HepG2 (cell line): ENCODE results near the gene ITPR1.

ENCODE experiments used
- ATF2 ChIP-seq: sonication (generic); formaldehyde crosslinking; IDR thresholded peaks from 2 replicates; pipeline ENCODE4 v1.4.0; 2020; ENCODE audit warnings: missing genetic modification reagents
- BHLHE40 ChIP-seq: IDR thresholded peaks from 2 replicates; pipeline ENCODE4 v1.6.1; 2011; ENCODE audit warnings: low read length, improper control_type of control experiment
- CTCF ChIP-seq: sonication (generic); formaldehyde crosslinking; IDR thresholded peaks from 2 replicates; pipeline ENCODE4 v1.5.0; 2020; ENCODE audit warnings: mild to moderate bottlenecking, missing genetic modification reagents, moderate library complexity
- DNMT3B ChIP-seq: conservative IDR thresholded peaks from 2 replicates; pipeline ENCODE4 v1.6.1; 2016; ENCODE audit warnings: missing biosample characterization, control low read depth
- FOXA1 ChIP-seq, 2 experiments: fragments of 450-650 bp in 1 of 2; sonication (generic) in 1 of 2; formaldehyde crosslinking in 1 of 2; IDR thresholded peaks; 2 replicates each; pipeline versions ENCODE4 v1.4.0 to v1.6.1; 2016 to 2020; ENCODE audit warnings: missing genetic modification reagents in 1 of 2
- KDM5A ChIP-seq: fragments of 200-600 bp; sonication (generic); IDR thresholded peaks from 2 replicates; pipeline ENCODE4 v1.7.0; 2018; ENCODE audit warnings: antibody characterized with exemption, mild to moderate bottlenecking, low read length, borderline replicate concordance
- RAD51 ChIP-seq: fragments of 450-650 bp; IDR thresholded peaks from 2 replicates; pipeline ENCODE4 v1.6.1; 2016; ENCODE audit warnings: borderline replicate concordance
- SKI ChIP-seq: fragments of 450-650 bp; IDR thresholded peaks from one replicate; pipeline ENCODE4 v1.6.1; 2018; ENCODE audit warnings: mild to moderate bottlenecking; ENCODE audit not compliant: partially characterized antibody
- SRF ChIP-seq: IDR thresholded peaks from 2 replicates; pipeline ENCODE4 v1.6.1; 2011; ENCODE audit warnings: mild to moderate bottlenecking, low read depth, low read length, moderate library complexity
- TAF1 ChIP-seq: sonication (generic); formaldehyde crosslinking; IDR thresholded peaks from 2 replicates; pipeline ENCODE4 v1.4.0; 2020; ENCODE audit warnings: missing genetic modification reagents
- TCF7 ChIP-seq: sonication (generic); IDR thresholded peaks from 2 replicates; pipeline ENCODE4 v1.6.1; 2016; ENCODE audit warnings: antibody characterized with exemption, low read depth
- ZBTB43 ChIP-seq: sonication (generic); formaldehyde crosslinking; conservative IDR thresholded peaks from 2 replicates; pipeline ENCODE4 v1.4.0; 2020; ENCODE audit warnings: missing genetic modification reagents
- ZNF333 ChIP-seq: sonication (generic); formaldehyde crosslinking; IDR thresholded peaks from 2 replicates; pipeline ENCODE4 v1.4.0; 2020; ENCODE audit warnings: mild to moderate bottlenecking, missing genetic modification reagents, borderline replicate concordance
- ZSCAN29 ChIP-seq: sonication (generic); formaldehyde crosslinking; conservative IDR thresholded peaks from 2 replicates; pipeline ENCODE4 v1.4.0; 2020; ENCODE audit warnings: mild to moderate bottlenecking, missing genetic modification reagents

GRCh38 chr3:4678320-4678719 lies 185.2 kb downstream of the ITPR1 start:
- TF ChIP-seq CTCF (CRISPR knock-in tag) (no peak), SRF (no peak), RAD51 (no peak), FOXA1 (IDR thresholded peaks at IDR 0.05) (no peak), FOXA1 (CRISPR knock-in tag; IDR thresholded peaks at IDR 0.05) (no peak), SKI (no peak), ZNF333 (CRISPR knock-in tag) (no peak), BHLHE40 (no peak), TAF1 (CRISPR knock-in tag) (no peak), TCF7 (no peak), DNMT3B (CRISPR knock-in tag) (no peak), ATF2 (CRISPR knock-in tag) (no peak), ZBTB43 (no peak), KDM5A (no peak), ZSCAN29 (no peak)
